Omental fat pad (tissue), 4 donors: ENCODE data around the gene SNX21. TPM values are rescaled to one million over a fixed set of nuclear protein-coding genes. Genes with fewer than 3 reads are reported as not detected.
"Not testable (repeated sequence)": the region's sequence is repeated elsewhere in the genome, so short reads cannot be mapped to it uniquely, and the experiment has no call there.

Experiments used
- ATAC-seq: fragments of 150-250 bp; one replicate; pipeline ENCODE4 v1.9.1; 2016; ENCODE audit warnings: mild to moderate bottlenecking, moderate library complexity; ENCODE audit not compliant: low FRiP score
- DNase-seq: peaks from one replicate; pipeline ENCODE4 v3.0.0-alpha.2; 2019; ENCODE audit warnings: low spot score
- total RNA-seq, 4 donors: library from RNA; depleted of rRNA; stranded (reverse); fragments of >200 nt; gene quantifications; one replicate each; pipeline ENCODE4 v1.1.0, GENCODE V29; 2016
- TF ChIP-seq, protein P1 (sequence below), 3 donors: fragments of 450-650 bp; IDR thresholded peaks; one replicate each; pipeline ENCODE4 v1.5.1; 2016 to 2017; ENCODE audit warnings: antibody characterized with exemption in 3 of 3, mild to moderate bottlenecking in 3 of 3, moderate library complexity in 2 of 3

The SNX21 gene
- total RNA-seq, 4 donors from 2014 or later, result 42.6 to 147 (median 66.8) TPM

DNA sequence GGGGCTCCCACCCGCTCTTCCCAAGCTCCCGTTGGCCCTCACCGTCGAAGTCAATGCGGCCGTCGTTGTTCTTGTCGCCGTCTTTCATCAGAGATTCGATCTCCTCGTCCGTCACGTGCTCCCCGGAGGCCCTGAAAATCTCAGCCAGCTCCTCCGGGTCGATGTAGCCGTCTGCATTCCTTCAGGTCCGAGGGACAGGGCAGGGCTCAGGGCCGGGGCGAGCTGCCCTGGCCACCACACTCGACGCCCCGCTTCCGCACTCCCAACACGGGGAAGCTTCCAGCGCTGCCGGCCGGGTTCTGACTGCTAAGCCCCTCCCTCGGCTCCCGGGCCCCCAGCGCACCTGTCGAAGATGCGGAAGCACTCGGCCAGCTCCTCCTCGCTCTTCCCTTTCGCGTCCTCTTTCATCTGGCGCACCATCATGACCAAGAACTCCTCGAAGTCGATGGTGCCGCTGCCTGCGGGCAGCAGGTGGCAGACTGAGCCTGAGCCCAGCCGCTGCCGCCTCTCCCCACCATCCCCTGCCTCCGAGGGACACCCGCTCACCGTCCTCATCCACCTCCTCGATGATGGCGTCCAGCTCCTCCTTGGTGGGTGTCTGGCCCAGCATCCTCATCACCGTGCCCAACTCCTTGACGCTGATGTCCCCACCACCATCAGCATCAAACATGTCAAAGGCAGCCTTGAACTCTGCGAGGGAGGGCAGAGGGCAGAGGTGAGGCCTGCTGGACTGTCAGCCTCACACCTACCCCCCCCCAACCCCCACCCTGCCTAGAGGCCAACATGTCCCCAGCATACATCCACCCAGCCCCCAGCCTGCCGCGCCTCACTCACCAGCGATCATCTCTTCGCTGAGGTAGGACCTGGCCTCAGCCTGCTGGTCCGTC, 9.4 kb upstream of the SNX21 start:
- DNase-seq, result no peak
- TF ChIP-seq, protein P1, sequence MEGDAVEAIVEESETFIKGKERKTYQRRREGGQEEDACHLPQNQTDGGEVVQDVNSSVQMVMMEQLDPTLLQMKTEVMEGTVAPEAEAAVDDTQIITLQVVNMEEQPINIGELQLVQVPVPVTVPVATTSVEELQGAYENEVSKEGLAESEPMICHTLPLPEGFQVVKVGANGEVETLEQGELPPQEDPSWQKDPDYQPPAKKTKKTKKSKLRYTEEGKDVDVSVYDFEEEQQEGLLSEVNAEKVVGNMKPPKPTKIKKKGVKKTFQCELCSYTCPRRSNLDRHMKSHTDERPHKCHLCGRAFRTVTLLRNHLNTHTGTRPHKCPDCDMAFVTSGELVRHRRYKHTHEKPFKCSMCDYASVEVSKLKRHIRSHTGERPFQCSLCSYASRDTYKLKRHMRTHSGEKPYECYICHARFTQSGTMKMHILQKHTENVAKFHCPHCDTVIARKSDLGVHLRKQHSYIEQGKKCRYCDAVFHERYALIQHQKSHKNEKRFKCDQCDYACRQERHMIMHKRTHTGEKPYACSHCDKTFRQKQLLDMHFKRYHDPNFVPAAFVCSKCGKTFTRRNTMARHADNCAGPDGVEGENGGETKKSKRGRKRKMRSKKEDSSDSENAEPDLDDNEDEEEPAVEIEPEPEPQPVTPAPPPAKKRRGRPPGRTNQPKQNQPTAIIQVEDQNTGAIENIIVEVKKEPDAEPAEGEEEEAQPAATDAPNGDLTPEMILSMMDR (IDR thresholded peaks at IDR 0.05), result no peak
- ATAC-seq, result peak; percentile 50

DNA sequence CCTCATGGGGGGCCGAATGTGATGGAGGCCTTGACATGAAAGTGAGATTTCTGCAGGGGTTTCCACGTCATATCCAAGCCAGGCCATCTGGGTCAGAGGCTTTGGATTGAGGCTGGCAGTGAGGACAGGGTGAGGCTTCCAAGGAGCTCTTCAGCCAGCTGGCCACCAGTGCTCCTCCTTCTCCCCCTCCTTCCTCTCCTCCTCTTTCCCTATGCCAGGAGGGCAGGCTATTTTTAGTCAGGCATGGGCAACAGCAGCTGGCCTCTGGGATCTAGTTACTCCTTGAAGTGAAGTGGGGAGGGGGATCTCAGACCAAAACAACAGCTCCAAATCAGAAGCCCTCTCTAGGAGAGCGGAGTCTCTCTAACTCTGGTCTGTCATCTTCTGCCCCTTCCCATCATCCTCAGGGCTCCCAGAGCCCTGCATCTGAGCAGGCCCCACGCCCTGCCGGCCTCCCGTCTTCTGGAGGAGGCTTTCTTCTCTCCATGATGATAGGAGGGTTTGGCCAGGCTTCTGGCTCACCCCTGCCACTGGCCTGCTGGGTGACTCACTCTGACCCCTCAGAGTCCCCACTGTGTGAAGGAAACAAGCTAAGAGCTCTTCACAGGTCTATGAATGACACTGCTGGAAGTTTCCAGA, 7.1 kb upstream of the SNX21 start:
- DNase-seq (no peak), ATAC-seq (peak; percentile 31)
- TF ChIP-seq, protein P1 (IDR thresholded peaks at IDR 0.05), result no peak

DNA sequence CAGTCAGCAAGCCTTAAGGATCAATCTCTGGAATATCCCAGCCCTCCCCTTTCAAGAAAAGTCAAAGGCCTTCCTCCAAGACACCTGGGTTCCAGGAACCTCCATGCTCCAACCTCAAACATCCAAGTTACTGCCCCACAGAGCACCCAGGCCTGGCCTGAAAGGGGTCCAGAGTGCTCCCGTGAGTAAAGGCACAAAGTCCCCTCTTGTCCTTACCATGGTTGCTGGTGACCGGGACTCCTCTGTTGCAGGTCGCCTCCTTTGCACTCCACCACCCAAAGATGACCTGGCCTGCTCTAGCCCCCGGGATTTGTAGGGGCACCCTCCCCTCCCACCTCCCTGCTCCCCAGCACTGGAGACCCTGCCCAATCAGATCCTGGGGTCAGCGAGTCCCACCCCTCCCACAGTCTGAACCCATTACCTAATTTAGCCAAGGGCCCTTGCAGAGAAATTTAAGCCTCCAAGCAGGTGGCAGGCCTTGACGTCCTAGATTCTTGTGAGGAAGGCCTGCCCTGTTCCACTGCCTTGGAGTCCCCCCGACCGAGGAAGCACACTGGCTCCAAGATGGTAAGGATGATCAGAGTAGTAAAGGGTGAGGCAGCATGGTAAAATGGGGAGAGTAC, 6.5 kb upstream of the SNX21 start, which contains the start of gene TNNC2:
TNNC2 (minus strand) TSS at position 283 of the 623 bp plus-strand sequence; CDS start at position 219, 64 bp downstream.
- ATAC-seq, result no peak
- DNase-seq, result no peak
- TF ChIP-seq, protein P1 (IDR thresholded peaks at IDR 0.05), result no peak

DNA sequence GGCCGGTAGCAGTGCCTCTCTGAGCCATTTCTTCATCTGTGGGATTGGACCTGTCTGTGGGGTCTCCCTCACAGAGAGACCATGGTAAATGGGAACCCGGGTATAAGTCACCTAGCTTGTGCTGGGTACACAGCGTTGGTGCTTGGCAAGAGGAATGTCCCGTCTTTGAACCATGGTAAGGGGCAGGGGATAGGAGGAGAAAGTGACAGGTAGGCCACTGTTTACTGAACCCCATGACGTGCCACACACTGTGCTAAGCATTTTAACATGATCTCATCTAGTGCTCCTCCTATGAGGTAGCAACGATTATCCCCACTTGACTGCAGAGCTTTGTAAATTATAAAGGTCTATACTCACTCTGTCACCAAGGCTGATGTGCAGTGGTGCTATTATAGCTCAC, 5.9 kb upstream of the SNX21 start:
- DNase-seq, result no peak
- TF ChIP-seq, protein P1 (IDR thresholded peaks at IDR 0.05), result no peak
- ATAC-seq, result no peak

DNA sequence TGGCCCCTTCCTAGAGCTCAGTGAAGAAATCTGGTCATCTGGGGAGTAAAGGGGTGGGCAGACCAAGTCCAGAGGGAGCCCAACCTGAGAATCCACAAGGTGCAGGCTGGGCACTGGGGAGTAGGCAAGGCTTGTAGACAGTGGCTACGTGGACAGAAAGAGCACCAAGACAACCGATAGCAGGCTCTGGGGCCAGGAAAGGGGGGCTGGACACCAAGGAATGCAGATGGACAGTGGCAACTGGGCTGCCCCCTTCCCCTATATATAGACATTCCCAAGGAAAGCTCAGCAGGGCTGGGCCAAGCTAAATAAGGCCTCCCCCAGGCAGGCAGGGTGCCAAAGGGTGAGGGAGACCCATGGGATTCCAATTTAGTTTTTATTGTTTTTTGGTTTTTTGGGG, 5.0 kb upstream of the SNX21 start:
- no peak for DNase-seq
- no peak for ATAC-seq
- TF ChIP-seq, protein P1 (IDR thresholded peaks at IDR 0.05), result no peak

DNA sequence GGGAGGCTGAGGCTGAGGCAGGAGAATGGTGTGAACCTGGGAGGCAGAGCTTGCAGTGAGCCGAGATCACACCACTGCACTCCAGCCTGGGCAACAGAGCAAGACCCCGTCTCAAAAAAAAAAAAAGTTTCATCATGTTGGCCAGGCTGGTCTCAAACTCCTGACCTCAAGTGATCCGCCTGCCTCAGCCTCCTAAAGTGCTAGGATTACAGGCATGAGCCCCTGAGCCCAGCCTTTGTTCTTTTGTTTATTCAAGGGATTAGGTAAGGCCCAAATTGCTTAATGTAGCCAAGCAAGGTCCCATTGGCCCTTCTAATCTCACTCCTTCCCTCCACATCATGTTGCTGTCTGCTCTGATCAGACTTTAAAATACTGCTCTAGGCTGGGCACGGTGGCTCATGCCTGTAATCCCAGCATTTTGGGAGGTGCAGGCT, 3.9 kb upstream of the SNX21 start:
- not testable (repeated sequence) for ATAC-seq, DNase-seq

DNA sequence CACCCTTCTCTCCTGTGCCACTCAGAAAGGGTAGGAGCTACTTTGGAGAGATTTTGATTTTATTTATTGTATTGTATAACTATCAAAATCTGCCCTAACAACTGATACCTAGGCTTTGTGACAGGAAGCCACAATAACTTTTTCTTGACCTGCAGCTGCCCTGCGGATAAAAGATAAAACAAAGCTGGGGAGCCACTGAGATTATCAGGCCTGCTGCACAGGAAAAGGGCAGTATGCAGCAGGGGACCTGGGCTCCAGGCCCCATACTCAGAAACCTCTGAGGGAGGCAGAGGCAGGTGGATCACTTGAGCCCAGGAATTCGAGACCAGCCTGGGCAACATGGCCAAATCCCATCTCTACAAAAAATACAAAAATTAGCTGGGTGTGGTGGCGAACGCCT, 980 bp upstream of the SNX21 start:
- ATAC-seq (no peak), DNase-seq (no peak)

More for the DNA sequence above, 980 bp upstream of the SNX21 start:
- TF ChIP-seq, protein P1 (IDR thresholded peaks at IDR 0.05), result no peak
